MM.1S (cell line): ENCODE results near the gene OSCP1.

Experiments used
- CTCF ChIP-seq: fragments of 300-600 bp; sonication (generic); IDR thresholded peaks from 2 replicates; pipeline ENCODE4 v1.5.1; 2016; ENCODE audit warnings: antibody characterized with exemption, low read length, mixed read lengths
- EZH2 ChIP-seq: fragments of 300-600 bp; sonication (generic); optimal IDR thresholded peaks from 2 replicates; pipeline ENCODE3; 2017; ENCODE audit warnings: low read depth, mild to moderate bottlenecking, antibody characterized with exemption, low read length, mixed read lengths

- TF ChIP-seq CTCF = no peak
- TF ChIP-seq EZH2 = no peak
Measured at GRCh38 chr1:36440044-36440443, 10.2 kb downstream of the OSCP1 start.
